LNCAP (cell line): Measurements from ENCODE around the gene GARIN1A.

Source experiments
- TF ChIP-seq, protein P1 (sequence below): fragments of 450-650 bp; IDR thresholded peaks from 2 replicates; pipeline ENCODE4 v1.5.1; 2017; ENCODE audit warnings: mild to moderate bottlenecking

The GARIN1A gene

GRCh38 chr7:128718967-128719642 is 47.0 kb downstream of the GARIN1A start:
- TF ChIP-seq, protein P1, sequence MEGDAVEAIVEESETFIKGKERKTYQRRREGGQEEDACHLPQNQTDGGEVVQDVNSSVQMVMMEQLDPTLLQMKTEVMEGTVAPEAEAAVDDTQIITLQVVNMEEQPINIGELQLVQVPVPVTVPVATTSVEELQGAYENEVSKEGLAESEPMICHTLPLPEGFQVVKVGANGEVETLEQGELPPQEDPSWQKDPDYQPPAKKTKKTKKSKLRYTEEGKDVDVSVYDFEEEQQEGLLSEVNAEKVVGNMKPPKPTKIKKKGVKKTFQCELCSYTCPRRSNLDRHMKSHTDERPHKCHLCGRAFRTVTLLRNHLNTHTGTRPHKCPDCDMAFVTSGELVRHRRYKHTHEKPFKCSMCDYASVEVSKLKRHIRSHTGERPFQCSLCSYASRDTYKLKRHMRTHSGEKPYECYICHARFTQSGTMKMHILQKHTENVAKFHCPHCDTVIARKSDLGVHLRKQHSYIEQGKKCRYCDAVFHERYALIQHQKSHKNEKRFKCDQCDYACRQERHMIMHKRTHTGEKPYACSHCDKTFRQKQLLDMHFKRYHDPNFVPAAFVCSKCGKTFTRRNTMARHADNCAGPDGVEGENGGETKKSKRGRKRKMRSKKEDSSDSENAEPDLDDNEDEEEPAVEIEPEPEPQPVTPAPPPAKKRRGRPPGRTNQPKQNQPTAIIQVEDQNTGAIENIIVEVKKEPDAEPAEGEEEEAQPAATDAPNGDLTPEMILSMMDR = no peak

- TF ChIP-seq, protein P1 = no peak
Observed at GRCh38 chr7:128721376-128721775, 49.3 kb downstream of the GARIN1A start.
